Neuron (in vitro differentiated cells): ENCODE data around the gene ROM1.
A peak's percentile ranks its signal among the peaks of the same experiment; 100 is the strongest.

Experiments used
- H2AFZ ChIP-seq: one replicate; pipeline ENCODE4 v1.6.1; 2013; ENCODE audit warnings: low read depth, mild to moderate bottlenecking, inconsistent platforms, low read length, moderate library complexity
- H3K27me3 ChIP-seq: one replicate; pipeline ENCODE4 v1.6.1; 2013; ENCODE audit warnings: low read length; ENCODE audit not compliant: insufficient read depth
- H3K36me3 ChIP-seq: one replicate; pipeline ENCODE4 v1.6.1; 2013; ENCODE audit warnings: low read length; ENCODE audit not compliant: insufficient read depth
- H3K4me1 ChIP-seq: one replicate; pipeline ENCODE4 v1.6.1; 2013; ENCODE audit warnings: low read length; ENCODE audit not compliant: insufficient read depth
- H3K4me3 ChIP-seq: 2 replicates; pipeline ENCODE4 v1.5.1; 2013; ENCODE audit warnings: mild to moderate bottlenecking, low read length, moderate library complexity
- H3K9me3 ChIP-seq: one replicate; pipeline ENCODE4 v1.6.1; 2013; ENCODE audit warnings: low read length

ROM1 gene

GRCh38 chr11:62652161-62653006 lies 39.3 kb downstream of the ROM1 start:
- Histone ChIP-seq H2AFZ (peak overlapping the region; percentile 64), H3K9me3 (no peaks in the 10 kb centered on the region), H3K36me3 (peaks cover 22% of the 10 kb centered on the region), H3K27me3 (no peaks in the 10 kb centered on the region), H3K4me3 (peak overlapping the region; percentile 96), H3K4me1 (peaks cover 17% of the 10 kb centered on the region)

- no peaks in the 10 kb centered on the region for H3K27me3 ChIP-seq
- H3K36me3 ChIP-seq, result peaks cover 6% of the 10 kb centered on the region
- H3K9me3 ChIP-seq, result no peaks in the 10 kb centered on the region
- peaks cover 14% of the 10 kb centered on the region for H3K4me1 ChIP-seq
- no peak overlapping the region for H3K4me3 ChIP-seq
- H2AFZ ChIP-seq, result no peak overlapping the region
Measured at GRCh38 chr11:62654297-62654696, 41.2 kb downstream of the ROM1 start.

GRCh38 chr11:62656796-62657429 lies 43.9 kb downstream of the ROM1 start:
- H3K9me3 ChIP-seq, result no peaks in the 10 kb centered on the region
- no peak overlapping the region for H2AFZ ChIP-seq
- peaks cover 11% of the 10 kb centered on the region for H3K4me1 ChIP-seq
- no peaks in the 10 kb centered on the region for H3K27me3 ChIP-seq
- H3K4me3 ChIP-seq, result no peak overlapping the region
- peaks cover 1% of the 10 kb centered on the region for H3K36me3 ChIP-seq

GRCh38 chr11:62664405-62665074 lies 51.5 kb downstream of the ROM1 start:
- no peaks in the 10 kb centered on the region for H3K9me3 ChIP-seq
- H3K27me3 ChIP-seq, result no peaks in the 10 kb centered on the region
- H3K4me3 ChIP-seq, result peak overlapping the region; percentile 92
- peaks cover 18% of the 10 kb centered on the region for H3K4me1 ChIP-seq
- H2AFZ ChIP-seq, result peak overlapping the region; percentile 30
- peaks cover 29% of the 10 kb centered on the region for H3K36me3 ChIP-seq
